ENCODE results near the gene CDC25A. TPM values are rescaled to one million over a fixed set of nuclear protein-coding genes. Genes with fewer than 3 reads are reported as not detected.
A peak's percentile ranks its signal among the peaks of the same experiment; 100 is the strongest.

The CDC25A gene
- total and polyA plus RNA-seq, 2 of the 13 experiments (the other 11 are each of a cell fraction or from before 2014, with no cell fraction given) = 7.9 to 45.4 TPM

GRCh38 chr3:48151058-48151806 is 37.0 kb downstream of the CDC25A start (continued):
- TF ChIP-seq ZKSCAN5 (CRISPR knock-in tag; IDR thresholded peaks at IDR 0.05) = no peak
- TF ChIP-seq UBTF (CRISPR knock-in tag; IDR thresholded peaks at IDR 0.05) = peak; percentile 28
- no peak for TF ChIP-seq MEIS1 (CRISPR knock-in tag; IDR thresholded peaks at IDR 0.05; ENCODE audit: borderline replicate concordance)

DNA sequence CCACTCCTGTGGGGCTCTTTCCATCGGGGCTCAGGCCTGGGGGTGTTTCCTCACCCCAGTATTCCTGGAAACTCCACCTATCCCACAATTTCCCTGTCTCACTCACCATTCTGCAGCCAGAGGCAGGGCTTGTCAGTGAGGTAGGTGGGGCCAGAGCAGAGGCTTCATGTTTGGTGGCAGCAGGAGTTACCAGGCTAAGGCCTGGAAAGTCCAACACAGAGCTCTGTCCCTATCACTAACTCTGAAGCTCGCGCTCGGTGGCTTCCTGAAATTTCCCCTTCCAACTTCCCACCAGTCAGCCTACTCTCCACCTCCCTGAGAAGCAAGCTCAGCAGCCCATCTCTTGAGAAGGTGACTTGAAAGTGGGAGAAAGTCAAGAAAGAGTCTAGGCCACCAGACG is 44.2 kb downstream of the CDC25A start:
- intact Hi-C loops (cut with micrococcal nuclease; ENCODE audit: unreplicated experiment) = no loop called here
- H3K9ac ChIP-seq (ENCODE audit: insufficient read depth, low read depth, low read length) = no peak overlapping the region
- H3K36me3 ChIP-seq (replicated peaks in 1 of 2; ENCODE audit: control insufficient read depth in 1 of 2, insufficient read depth in 2 of 2, low read length in 2 of 2) = no peaks in the 10 kb centered on the region
- H3K79me2 ChIP-seq (ENCODE audit: insufficient read depth, low read length) = no peaks in the 10 kb centered on the region
- H3K9me3 ChIP-seq (ENCODE audit: low read length) = no peaks in the 10 kb centered on the region
- POLR2A ChIA-PET = no interaction called here
- no TSS peak for BruUV-seq (replicated peaks)
- WGBS (ENCODE audit: low lambda C conversion rate) = 32% methylated on average over 3 of the region's 5 CpGs
- no peak for DNase-seq (ENCODE audit: low spot score)
- H2AFZ ChIP-seq (ENCODE audit: low read length) = peak overlapping the region; percentile 9
- peaks cover 34% of the 10 kb centered on the region for H3K4me1 ChIP-seq (ENCODE audit: insufficient read depth, low read length)
- CTCF ChIA-PET (ENCODE audit: low intra/inter-chr PET ratio, low total read pairs) = no interaction called here
- in situ Hi-C loops (cut with HindIII; ENCODE audit: extremely low pct_ligation_motif_present, low pct_unique_long_range_greater_than_20kb) = no loop called here
- H3K4me2 ChIP-seq (ENCODE audit: low read depth, low read length) = no peak overlapping the region; the same call in 1 of the 2 replicates
- FAIRE-seq = no peak
- no peak overlapping the region for H3K4me3 ChIP-seq (replicated peaks in 1 of 3; ENCODE audit: insufficient read depth in 1 of 3, low read depth in 2 of 3, low read length in 3 of 3)
- H4K20me1 ChIP-seq (ENCODE audit: insufficient read depth, low read length) = no peaks in the 10 kb centered on the region
- ATAC-seq = peak; percentile 73
- no peak overlapping the region for H3K27ac ChIP-seq (ENCODE audit: extremely low read length, insufficient read depth, low read length)
- H3K27me3 ChIP-seq (ENCODE audit: control insufficient read depth in 1 of 2, insufficient read depth in 2 of 2, low read length in 2 of 2) = 0 out of 5 replicates have a peak, but pooled peaks cover 0 to 9% of the 10 kb centered on the region in 2 experiments
- TF ChIP-seq KDM2A (CRISPR knock-in tag; IDR thresholded peaks at IDR 0.05; ENCODE audit: borderline replicate concordance, low read depth) (no peak), ZFP36 (IDR thresholded peaks at IDR 0.05; ENCODE audit: borderline replicate concordance, low read depth, low read length, partially characterized antibody) (no peak), RORA (CRISPR knock-in tag; IDR thresholded peaks at IDR 0.05) (no peak), UBTF (CRISPR knock-in tag; IDR thresholded peaks at IDR 0.05) (no peak), ZNF407 (CRISPR knock-in tag; IDR thresholded peaks at IDR 0.05; ENCODE audit: not compliant biosample characterization) (no peak), BORCS8-MEF2B (CRISPR knock-in tag; IDR thresholded peaks at IDR 0.05) (no peak)
